Fibroblast of gingiva (primary cell): Measurements from ENCODE around the gene PPIL1.

Experiments used
- DNase-seq: peaks from one replicate; pipeline ENCODE4 v3.0.0-alpha.2; 2011; ENCODE audit warnings: low read depth

PPIL1 gene

DNA sequence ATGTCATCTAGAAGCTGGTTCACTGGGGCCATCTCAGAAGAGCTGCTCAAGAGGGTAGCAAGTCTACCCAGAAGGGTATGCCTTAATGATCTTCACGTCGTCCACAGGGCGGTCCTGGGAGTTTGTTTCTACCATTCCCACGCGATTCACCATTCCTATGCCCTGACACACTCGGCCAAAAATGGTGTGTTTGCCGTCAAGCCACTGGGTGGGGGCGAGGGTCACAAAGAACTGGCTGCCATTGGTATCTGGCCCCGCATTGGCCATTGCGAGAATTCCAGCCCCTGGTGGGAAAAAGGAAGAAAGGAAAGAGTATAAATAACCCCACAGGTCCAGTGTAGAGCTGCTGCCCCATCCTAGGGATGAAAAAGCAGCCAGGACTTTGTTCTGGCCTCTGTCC is 18.9 kb downstream of the PPIL1 start:
- DNase-seq: no peak

DNA sequence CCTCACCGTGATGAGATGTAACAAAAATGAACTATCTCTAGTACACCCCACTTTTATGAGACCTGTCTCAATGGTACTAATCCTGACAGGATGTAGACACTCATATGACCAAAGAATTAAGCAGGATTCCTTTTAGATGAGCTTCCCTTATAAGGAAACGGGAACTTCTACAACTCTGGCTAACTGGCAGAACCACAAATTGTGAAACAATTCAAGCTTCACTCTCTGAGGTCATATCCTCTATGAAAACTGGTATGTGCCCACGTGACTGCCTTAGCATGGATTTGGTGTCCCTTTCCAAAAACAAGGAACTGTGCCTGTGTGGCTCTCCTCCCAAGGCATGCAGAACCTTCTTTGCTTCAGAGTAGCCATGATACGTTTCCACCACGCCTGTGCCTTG is 21.3 kb downstream of the PPIL1 start:
- peak; percentile 93 for DNase-seq

DNA sequence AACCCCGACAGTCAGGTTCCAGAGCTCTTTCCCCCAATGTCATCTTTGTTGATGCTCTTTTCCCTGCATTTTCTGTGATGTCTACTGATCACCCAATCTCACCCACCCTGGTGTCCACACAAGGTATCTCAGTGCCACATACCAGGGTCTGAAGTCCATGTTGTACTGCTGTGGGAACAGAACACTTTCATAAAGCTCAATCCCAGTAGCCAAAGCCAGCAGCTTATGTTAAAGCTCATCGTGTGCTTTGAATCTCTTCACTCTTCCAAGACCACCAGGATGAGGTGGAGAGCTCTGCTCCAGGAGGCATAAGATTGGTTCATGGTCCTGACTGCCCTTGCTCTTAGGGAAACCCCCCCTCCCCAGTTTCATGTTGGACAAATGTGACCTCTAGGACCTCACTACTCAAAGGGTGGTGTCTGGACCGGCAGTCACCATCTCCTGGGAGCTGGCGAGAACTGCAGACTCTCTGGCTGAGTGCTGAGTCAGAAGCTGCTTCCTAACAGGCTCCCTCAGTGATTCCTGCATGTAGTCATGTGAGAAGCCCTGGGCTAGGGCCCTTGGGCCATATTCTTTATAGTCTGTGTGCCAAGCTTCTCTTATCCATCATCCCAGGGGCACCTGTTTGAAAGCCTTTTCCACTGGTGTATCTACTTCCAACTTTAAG is 22.0 kb downstream of the PPIL1 start:
- DNase-seq: peak; percentile 68

DNA sequence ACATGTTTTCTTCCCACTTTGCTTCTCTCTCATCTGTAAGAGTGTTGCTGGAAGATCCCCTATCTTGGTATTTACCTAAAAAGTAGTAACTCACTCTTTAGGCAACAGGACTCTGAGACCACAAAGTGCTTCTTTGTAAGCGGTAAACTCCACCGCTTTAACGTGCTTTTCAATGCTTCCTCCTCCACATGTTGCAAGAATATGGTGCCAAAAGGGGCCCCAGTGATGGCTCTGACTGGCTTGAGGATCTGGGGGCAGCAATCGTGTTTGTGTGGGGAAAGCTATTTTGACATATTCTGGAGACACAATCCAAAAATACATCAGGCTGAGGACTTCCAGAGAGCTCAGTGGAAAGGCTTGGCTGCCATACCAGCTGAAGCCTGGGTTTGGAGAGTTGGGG is 23.0 kb downstream of the PPIL1 start:
- DNase-seq: no peak

DNA sequence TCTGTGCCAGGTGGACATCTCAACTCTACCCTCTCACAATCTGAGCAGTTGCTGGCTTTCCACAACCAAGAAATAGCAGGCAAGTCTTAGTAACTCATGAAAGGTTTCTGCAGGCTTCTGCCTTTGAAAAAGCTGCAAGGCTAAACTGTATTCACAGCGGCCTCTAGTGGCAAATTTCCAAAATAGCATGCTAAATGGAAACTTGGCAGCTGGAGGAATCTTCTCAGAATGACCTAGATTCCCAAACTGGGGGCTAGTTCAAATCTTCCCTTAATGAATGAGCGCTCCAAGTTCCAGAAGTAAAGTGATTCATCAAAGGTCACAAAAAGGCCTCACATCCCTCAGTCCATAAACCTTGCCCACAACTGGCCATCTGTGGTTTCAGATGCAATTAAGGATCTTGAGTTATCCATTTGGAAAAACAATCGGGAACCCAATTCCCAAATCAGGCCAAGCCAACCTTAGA is 23.4 kb downstream of the PPIL1 start:
- peak; percentile 66 for DNase-seq

DNA sequence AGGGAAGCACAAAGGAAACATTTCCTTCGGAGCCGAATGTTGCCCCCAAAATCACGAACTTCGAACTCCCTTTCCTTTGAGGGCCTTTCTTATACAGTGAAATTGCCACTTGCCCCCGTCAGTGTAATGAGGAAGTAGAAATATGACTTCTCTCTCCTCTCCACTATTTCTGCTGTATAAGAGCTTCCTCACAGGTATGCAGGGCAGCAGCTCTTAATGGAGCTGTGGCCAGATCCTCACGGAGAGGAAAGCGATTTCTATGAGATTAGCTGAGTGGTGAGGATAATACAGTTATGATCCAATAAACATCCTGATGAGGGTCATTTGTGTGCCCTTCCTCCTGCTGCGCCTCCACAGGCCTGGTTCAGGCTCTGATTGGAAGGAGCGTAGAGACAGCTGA is 24.6 kb downstream of the PPIL1 start:
- DNase-seq: no peak

DNA sequence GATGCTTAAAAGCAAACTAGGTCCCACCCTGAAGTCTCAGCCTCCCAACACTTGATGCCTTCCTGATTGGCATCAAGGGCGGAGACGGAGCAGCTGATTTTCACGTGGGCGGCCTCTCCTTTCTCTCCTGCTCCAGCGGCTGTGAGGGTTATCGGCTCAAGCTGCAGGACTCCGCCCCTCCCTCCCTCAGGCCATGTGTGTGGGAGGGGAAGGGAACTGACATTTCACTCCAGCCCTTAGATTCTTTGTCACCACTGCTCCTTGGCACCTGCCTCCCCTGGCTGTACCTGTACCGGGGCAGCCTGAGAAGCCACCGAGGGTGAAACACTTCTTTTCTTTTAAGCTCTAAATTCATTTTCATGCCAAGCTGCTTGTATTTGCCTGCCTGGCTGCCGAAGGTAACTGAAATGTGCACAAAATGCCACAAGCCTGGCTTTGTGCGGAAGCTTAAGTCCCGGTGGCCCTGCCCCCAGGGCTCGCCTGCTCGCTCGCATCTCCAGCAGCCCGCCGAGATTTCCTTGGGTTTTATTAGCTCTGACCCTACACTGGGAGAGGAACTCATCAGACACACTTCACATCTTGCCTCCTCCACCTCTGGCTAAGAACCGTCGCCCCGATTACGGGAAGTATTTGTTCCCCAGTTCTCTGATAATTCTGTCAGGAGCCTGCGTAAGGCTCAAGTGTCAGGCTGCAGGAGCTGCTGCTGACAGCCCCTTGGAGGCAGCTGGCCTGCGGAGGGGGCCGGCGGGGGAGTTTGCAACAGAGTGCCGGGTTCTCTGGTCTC is 25.8 kb downstream of the PPIL1 start:
- DNase-seq: no peak

DNA sequence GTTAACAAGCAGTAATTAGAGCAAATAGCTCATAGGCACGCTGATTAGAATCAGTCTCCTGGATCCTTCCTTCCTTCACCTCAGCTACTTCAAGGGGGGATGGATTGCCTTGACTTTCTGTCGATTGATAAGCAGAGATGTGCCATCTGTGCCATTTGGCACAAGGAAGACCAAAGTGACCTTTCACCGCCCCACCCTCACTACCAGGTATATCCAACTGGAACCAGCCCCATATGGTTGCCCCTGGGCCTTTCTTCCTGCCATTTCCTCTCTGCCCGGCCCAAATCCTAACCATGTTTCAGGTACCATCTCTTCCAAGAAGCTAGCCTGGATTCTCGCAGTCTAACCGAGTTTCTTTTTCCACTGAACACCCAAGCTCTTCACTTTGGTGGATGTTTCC is 26.6 kb downstream of the PPIL1 start:
- no peak for DNase-seq

DNA sequence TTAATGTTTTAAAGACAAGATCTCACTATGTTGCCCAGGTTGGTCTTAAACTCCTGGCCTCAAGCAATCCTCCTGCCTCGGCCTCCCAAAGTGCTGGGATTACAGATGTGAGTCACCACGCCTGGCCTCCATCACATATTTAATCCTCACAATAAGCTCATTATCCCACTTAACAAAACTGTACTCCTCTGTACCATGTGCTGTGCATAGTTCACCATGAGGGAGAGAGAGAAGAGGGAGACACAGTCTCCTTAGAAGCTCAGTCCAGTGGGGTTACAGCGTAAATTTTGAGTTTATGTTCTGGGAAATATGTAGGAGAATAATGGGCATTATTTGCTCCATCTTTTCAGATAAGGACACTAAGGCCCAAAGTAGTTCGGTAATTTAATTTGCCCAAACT is 27.5 kb downstream of the PPIL1 start:
- no peak for DNase-seq

DNA sequence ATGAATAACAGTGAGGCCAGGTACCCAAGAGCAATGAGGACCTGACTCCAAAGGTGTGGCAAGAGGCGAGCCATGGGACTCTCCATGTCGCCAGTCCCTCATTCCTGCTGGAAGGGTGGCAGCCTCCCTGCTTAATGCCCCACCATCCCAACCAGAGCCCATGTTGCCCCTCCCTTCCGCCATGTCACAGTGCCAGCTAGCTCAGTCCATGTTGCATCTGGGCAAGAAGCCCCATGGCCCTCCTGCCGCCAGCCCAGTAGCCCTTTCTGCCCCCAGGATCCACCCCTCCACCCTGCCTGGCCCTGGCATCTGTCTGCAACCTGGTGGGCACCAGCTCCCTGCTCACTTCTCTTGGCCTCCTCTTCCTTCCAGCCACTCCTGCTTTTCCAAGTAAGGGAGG is 29.4 kb downstream of the PPIL1 start:
- DNase-seq: no peak

DNA sequence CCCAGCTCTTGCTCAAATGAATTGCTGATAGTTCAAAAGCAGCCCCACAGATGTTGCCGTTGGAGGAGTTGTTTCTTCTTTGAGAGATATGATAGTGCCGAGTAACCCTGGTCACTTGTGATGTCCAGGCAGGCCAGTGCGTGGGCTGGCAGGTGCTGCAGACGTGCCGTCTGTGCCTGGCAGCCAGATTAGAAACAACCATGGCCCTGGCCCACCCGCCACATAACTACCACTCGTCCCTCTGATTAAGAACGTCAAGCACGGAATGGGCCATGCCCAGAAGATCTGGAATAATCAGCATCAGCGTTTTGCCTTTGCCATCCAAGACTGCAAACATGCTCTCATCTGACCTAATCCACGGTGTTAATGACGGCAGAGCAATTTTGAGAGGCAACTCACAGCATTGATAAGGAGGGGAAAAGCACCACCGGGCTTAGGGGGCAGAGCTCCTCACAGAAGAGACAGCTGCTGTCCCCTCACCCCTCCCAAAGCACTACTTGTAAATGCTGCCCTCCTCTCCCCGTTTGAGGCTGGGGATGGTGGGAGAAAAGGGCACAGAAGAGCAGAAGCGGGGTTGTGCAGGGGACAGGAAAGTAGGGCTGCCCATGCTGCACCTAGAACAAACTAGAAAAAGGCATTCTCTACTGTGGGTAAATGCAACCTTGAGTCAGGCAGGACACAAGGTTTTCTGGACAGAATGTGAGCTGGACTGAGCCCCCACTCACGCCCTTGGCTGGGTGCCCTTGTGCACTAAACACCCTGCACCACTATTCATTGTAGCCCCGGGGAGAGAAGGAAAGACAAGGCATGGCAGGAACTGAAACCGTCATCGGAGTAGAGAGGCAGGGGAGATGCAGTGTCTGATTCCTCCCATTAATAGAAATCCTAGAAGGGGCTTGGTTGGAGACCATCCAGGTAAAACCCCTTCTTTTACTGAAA is 30.1 kb downstream of the PPIL1 start:
- no peak for DNase-seq

DNA sequence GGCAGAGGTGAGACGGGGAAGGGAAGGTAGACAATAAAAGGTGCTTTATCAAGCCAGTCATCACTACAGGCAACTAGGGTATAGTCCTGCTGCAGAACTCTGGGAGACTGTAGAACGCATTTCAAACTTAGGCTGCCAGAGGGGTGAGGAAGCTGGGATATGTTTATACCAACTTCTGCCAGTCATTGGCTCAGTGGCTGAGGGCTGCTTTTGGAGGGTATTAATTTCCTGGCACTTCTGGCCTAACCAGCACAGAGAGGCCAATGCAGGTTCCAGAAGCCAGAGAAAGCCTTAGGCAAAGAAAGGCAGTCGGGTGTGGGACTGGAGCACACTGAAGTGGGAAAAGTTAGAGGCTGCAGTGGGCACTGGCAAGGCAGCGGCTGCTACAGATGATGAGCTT is 31.4 kb downstream of the PPIL1 start:
- no peak for DNase-seq

DNA sequence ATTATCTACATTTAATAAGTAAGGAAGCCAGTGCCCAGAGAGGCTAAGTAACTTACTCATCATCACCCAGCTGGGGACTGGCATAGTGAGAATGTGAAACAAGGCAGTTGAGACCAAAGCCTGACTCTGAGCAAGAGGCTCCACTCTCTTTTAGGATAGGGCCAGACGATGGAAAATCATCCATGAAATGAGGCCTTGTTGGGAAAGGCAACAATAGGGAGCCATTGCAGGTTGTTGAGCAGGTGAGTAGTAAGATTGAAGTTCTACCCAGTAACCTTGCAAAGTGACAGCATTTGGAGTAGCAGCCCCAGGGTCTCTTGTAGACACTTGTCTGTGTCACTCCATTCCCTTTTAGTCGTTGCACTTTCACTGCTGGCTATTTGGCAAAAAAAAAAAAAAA is 32.8 kb downstream of the PPIL1 start:
- no peak for DNase-seq

DNA sequence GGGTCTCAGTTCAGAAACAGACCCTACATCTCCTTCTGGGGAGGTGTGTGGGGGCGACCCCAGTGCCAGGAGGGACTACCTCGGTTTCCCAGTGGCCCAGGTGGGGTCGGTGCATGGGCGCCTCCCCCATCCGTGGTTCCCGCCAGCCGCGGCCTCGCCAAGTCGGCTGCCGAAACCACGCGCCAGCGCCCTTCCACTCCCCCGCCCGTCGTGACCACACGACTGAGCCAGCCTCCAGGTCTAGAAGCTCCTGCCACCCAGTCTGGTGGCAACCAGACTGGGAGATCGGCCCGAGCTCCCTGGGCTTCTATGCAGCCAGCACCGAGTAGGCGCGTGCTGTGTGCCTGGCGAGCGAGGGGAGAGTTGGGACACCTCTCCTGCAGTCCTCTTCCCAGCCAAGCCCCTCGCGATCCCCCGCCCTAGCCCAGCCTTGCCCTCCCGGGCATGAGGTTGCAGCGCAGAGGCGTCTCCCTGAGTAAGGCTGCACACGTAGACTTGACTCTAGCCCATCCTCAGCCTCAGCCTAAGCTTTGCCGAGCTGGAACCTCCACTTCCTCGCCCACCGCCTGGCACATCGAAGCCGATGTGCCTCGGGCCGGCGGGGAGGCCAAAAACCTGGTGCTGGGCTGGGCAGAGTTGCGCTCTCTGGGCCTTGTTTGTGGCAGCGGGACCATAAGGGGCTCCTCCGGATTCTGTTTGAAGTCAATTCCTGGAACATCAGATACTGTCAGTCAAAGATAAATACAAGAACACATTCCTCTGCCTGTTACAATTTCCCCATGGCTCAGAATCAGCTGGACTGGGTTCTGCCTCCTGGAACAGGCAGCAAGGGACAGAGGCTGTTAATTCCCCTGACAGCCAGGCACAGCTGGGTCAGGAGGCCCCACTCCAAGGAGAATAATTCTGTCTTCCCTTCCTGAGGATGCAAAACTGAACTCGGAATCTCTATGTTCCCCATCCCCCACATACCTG is 33.9 kb downstream of the PPIL1 start:
- DNase-seq: no peak

DNA sequence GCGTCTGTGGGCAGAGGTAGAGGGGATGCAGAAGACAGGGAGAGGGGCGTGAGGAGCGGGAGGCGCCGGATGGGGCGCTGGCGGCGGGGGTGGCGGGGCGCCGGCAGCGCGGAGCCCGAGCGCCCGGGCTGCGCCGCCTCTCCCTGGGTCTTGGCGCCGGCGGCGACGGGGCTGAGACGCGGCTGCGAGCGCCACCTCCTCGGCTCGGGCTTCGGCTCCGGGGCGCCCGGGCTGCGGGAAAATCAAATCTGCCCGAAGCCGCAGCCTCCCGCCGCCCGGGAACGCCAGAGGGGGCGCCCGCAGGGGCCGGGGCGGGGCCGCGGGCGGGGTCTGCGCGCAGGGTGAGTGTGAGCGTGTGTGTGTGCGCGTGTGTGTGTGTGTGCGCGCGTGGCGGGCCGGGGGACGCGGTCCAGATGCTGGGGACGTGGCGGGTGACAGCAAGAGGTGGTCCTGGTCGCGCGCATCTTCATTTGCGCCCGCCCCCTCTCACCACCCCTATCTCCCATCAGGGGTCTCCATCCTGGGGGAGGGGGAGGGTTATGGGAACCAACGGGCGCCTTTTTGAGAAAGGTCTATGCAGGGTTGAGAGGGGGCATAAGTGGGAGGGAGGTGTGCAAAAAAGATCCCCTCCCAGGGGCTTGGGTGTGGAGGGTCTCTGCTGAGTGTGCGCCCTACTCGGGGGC is 34.7 kb downstream of the PPIL1 start:
- DNase-seq: peak; percentile 23

DNA sequence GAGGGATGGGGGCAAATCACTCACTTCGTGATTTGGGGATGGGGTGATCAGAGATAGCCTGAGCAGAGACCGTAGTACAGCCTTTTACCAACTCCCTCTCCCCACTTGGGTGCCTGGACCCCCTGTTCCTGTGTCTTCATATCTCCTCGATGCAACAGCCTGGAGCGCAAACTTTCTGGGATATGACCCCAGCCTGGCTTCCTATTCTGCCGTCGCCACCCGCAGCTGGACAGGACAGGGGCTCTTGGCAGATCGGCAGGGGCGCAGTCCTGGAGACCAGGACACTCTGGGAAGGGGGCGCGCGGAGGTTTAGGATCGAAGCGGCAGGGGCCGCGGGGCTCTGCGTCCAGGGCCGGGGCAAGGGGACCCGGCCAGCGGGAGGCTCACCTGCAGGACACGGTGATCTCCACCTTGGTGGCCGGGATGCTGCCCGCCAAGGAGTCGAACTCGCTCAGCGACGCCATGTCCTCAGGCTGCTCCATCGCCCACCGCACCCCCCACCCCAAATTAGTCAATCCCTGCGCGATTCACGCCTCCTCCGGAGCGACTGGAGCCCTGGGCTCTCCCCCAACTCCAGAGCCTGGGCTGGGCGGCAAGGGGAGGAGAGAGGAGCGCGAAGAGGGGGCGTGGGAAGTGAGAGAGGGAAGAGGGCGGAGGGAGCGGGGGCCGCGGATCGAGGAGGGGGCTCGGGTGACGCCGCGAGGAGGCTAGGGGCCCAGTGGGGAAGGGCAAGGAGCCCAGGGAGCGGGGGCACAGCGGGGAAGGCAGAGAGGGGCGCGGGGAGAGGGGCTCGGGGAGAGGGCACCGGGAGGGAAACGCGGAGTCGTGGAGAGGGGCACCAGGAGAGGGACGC is 35.5 kb downstream of the PPIL1 start, which contains the start of gene CPNE5:
CPNE5 (minus strand) TSS at position 549 of the 853 bp plus-strand sequence; CDS start at position 482, 67 bp downstream.
- DNase-seq: no peak

DNA sequence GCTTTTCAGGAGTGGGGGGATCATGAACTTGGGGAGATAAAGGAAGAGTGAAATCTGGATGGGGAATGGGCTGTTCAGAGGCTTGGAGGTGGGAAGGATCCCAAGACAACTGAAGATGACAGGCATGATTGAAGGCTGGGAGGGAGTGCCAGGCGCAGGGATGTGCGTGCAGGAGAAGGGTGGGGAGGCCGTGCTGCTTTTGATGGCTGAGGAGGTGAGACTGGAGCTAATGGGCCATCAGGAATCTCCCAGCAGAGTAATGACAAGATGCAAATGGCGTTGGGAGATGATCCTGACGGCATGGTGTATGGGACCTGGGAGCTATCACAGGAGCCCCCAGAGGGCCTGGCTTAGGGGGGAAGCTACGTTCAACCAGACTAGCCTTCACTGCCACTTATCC is 36.9 kb downstream of the PPIL1 start:
- no peak for DNase-seq

DNA sequence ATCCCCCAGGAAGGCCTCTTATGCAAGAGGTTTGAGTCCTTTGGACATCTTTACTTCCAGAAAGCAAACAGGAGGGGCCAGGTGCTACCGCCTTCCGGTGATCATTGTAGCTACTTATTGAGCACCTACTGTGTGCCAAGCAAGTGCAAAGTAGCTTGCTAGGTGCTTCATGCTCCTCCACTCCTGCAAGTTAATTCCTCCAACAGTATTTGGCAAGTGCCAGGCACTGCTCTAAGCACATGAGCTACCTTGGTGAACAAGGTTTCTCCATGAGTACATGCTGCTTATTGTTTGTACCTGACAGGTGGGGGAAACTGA is 37.6 kb downstream of the PPIL1 start:
- no peak for DNase-seq

DNA sequence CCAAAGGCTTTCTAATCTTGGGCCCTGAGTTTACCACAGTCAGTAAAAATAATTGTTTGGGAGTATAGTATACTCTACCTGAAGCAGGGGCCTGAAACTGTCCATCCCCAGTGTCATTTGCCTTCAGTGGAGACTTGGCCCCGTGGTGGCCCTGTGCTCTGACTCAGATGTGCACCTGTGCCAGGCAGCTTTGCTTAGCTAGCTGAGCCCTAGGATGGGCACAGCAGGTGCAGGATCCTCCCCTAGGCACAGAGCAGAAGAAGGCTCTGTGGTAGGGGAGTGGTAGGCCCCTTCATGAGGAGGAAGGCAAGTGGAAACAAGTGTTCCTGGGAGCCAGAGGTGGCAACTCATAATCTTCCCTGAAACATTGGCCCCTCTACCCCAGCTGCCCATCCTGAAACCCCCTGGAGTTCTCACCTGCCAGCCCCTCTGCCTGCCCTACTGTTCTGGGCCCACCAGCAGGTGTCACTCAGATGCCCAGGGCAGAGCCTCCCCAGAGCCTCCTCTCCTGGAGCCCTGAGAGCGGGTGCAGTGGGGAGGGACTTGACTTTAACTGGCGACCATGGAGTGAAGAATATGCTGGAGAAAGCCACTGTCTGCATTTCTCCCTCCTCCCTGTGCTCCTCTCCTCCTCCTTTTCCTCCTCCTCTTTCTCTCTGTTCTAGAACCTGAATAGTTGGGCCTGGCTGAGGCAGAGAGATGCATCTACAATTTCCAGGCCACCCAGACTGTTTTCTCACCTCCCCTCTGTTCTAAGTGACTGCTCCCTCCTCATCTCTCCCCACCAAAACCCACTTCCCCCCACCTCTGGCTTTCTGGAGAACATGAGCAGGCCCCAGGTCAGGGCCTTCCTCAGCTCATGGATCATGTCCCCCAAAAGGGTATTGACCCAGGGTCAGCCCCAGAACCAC is 38.2 kb downstream of the PPIL1 start:
- no peak for DNase-seq
